ENCODE measurements around the gene HSPA12A.

DNA sequence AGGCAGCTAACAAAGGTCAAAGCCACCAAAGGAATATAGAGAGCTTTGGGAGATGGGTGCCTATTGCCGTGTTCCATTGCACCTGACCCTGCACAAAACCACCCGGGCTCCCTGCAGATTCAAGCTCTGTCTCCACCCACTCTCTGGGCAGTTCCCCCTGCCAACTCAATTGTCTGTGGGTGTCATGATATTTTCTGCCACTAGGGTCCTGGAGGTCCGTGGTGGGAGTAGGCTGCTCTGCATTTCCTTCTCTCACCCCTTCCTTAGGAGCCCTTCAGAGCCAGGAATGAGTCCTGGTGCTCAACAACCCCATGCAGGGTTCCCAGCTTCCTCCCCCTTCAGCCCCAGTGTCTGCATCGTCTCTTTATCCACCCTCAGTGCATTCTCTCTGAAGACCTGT is 87.5 kb downstream of the HSPA12A start:
- TF ChIP-seq, protein P1, sequence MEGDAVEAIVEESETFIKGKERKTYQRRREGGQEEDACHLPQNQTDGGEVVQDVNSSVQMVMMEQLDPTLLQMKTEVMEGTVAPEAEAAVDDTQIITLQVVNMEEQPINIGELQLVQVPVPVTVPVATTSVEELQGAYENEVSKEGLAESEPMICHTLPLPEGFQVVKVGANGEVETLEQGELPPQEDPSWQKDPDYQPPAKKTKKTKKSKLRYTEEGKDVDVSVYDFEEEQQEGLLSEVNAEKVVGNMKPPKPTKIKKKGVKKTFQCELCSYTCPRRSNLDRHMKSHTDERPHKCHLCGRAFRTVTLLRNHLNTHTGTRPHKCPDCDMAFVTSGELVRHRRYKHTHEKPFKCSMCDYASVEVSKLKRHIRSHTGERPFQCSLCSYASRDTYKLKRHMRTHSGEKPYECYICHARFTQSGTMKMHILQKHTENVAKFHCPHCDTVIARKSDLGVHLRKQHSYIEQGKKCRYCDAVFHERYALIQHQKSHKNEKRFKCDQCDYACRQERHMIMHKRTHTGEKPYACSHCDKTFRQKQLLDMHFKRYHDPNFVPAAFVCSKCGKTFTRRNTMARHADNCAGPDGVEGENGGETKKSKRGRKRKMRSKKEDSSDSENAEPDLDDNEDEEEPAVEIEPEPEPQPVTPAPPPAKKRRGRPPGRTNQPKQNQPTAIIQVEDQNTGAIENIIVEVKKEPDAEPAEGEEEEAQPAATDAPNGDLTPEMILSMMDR (IDR thresholded peaks at IDR 0.05), result no peak
- TF ChIP-seq POLR2A (IDR thresholded peaks at IDR 0.05) (no peak), POLR2AphosphoS5 (IDR thresholded peaks at IDR 0.05) (no peak)

All from prostate gland (tissue), 2 donors.